RWPE2 (cell line): ENCODE results near the gene PDZRN4.

Experiments used
- ATAC-seq: fragments of 200-7000 bp; cut with Tn5 transposase; 3 replicates; pipeline ENCODE4 v1.9.1; 2021; ENCODE audit warnings: low read depth
- DNase-seq: peaks from one replicate; pipeline ENCODE4 v3.0.0-alpha.2; 2020; ENCODE audit warnings: low spot score
- H3K27ac ChIP-seq: fragments of 450-650 bp; 2 replicates; pipeline ENCODE4 v1.5.1; 2017; ENCODE audit warnings: mild to moderate bottlenecking; ENCODE audit not compliant: poor library complexity, severe bottlenecking
- H3K27me3 ChIP-seq: fragments of 250-450 bp; sonication (Bioruptor Pico); 2 replicates; pipeline ENCODE4 v1.5.1; 2021; ENCODE audit warnings: mild to moderate bottlenecking, moderate library complexity; ENCODE audit not compliant: insufficient read depth, poor library complexity, severe bottlenecking
- H3K36me3 ChIP-seq: fragments of 250-450 bp; sonication (Bioruptor Pico); 2 replicates; pipeline ENCODE4 v1.5.1; 2020; ENCODE audit warnings: low read depth, mild to moderate bottlenecking, moderate library complexity
- H3K4me1 ChIP-seq: fragments of 250-450 bp; sonication (Bioruptor Pico); 2 replicates; pipeline ENCODE4 v1.5.1; 2021; ENCODE audit warnings: mild to moderate bottlenecking, moderate library complexity; ENCODE audit not compliant: insufficient read depth, poor library complexity, severe bottlenecking
- H3K4me3 ChIP-seq: fragments of 250-450 bp; sonication (Bioruptor Pico); 2 replicates; pipeline ENCODE4 v1.5.1; 2021; ENCODE audit warnings: mild to moderate bottlenecking, moderate library complexity; ENCODE audit not compliant: severe bottlenecking
- H3K9me3 ChIP-seq: fragments of 250-450 bp; sonication (Bioruptor Pico); 2 replicates; pipeline ENCODE4 v1.5.1; 2021; ENCODE audit warnings: mild to moderate bottlenecking, moderate library complexity; ENCODE audit not compliant: severe bottlenecking
- TF ChIP-seq, protein P1 (sequence below): fragments of 450-650 bp; IDR thresholded peaks from one replicate; pipeline ENCODE4 v1.5.1; 2017; ENCODE audit warnings: mild to moderate bottlenecking, moderate library complexity; ENCODE audit not compliant: poor library complexity, severe bottlenecking

Gene PDZRN4

DNA sequence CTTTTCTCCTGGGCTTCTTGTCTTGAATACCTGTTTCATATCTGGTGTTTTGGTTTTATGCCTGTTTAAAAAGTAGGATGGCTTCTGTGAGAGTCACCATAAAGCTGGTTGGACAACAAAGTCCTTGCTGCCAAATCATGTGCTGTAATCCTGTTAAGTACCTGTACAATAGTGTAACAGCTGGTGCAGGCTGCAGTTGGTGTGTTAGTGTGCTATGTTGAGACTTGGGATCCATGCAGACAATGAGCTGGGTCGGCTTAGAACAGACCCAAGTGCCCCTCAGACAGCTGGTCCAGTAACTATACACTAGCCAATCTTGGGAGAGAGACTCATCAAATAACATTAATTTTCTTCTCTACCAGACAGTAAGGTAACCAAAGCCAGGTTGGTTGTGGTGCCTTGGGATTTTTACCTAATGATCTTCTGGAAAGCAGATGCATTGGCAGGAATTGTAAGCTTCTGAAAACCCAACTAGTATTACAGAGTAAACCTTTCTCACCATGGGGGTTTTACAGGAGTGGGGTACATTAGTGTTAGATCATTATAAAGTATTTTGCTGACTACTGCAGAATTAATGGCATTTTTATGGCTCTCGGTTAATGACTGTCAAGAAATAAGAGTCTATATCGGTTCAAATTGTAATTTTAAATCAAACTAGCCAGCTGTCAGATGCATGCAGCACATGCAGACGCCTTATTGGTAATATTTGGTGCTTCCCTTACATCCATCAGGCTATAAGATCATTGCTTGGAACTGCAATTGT, 231.2 kb downstream of the PDZRN4 start:
- ATAC-seq (no peak), DNase-seq (no peak)
- Histone ChIP-seq H3K4me3 (no peak overlapping the region), H3K27ac (no peak overlapping the region), H3K27me3 (peaks cover 4% of the 10 kb centered on the region), H3K4me1 (no peaks in the 10 kb centered on the region), H3K9me3 (no peaks in the 10 kb centered on the region), H3K36me3 (no peaks in the 10 kb centered on the region)
- TF ChIP-seq, protein P1, sequence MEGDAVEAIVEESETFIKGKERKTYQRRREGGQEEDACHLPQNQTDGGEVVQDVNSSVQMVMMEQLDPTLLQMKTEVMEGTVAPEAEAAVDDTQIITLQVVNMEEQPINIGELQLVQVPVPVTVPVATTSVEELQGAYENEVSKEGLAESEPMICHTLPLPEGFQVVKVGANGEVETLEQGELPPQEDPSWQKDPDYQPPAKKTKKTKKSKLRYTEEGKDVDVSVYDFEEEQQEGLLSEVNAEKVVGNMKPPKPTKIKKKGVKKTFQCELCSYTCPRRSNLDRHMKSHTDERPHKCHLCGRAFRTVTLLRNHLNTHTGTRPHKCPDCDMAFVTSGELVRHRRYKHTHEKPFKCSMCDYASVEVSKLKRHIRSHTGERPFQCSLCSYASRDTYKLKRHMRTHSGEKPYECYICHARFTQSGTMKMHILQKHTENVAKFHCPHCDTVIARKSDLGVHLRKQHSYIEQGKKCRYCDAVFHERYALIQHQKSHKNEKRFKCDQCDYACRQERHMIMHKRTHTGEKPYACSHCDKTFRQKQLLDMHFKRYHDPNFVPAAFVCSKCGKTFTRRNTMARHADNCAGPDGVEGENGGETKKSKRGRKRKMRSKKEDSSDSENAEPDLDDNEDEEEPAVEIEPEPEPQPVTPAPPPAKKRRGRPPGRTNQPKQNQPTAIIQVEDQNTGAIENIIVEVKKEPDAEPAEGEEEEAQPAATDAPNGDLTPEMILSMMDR, result no peak

- no peak for ATAC-seq
- Histone ChIP-seq H3K27me3 (no peaks in the 10 kb centered on the region), H3K9me3 (no peaks in the 10 kb centered on the region), H3K4me1 (no peaks in the 10 kb centered on the region), H3K4me3 (no peak overlapping the region), H3K36me3 (no peaks in the 10 kb centered on the region), H3K27ac (no peak overlapping the region)
- TF ChIP-seq, protein P1, result no peak
- no peak for DNase-seq
Observed at GRCh38 chr12:41424651-41425050, 236.5 kb downstream of the PDZRN4 start.

DNA sequence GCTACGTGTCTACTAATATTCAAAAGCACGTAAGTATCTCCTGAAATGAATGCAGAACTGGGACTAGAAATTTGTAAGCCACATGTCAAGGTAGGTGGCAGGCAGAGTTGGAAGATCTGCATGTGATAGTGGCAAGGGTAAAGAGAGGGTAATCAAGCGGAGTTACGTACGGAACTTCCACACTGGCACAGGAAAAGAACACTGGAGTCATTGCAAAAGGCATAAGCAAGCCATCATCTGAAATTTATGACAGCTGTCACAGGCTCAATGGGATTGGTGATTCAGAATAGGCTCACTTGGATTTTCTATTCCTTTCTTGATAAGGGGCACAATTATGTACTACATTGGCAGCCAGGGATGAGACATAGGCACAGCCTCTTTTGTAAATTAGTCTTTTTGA, 245.3 kb downstream of the PDZRN4 start:
- Histone ChIP-seq H3K27ac (no peak overlapping the region), H3K4me3 (no peak overlapping the region), H3K27me3 (no peaks in the 10 kb centered on the region), H3K36me3 (no peaks in the 10 kb centered on the region), H3K4me1 (no peaks in the 10 kb centered on the region), H3K9me3 (no peaks in the 10 kb centered on the region)
- DNase-seq (no peak), ATAC-seq (no peak)
- TF ChIP-seq, protein P1, result no peak

GRCh38 chr12:41436076-41436475, 248.0 kb downstream of the PDZRN4 start:
- no peaks in the 10 kb centered on the region for H3K9me3 ChIP-seq
- no peaks in the 10 kb centered on the region for H3K27me3 ChIP-seq
- ATAC-seq (no peak), DNase-seq (no peak)
- H3K4me1 ChIP-seq, result no peaks in the 10 kb centered on the region
- no peak overlapping the region for H3K27ac ChIP-seq
- TF ChIP-seq, protein P1, result no peak
- no peaks in the 10 kb centered on the region for H3K36me3 ChIP-seq
- no peak overlapping the region for H3K4me3 ChIP-seq

DNA sequence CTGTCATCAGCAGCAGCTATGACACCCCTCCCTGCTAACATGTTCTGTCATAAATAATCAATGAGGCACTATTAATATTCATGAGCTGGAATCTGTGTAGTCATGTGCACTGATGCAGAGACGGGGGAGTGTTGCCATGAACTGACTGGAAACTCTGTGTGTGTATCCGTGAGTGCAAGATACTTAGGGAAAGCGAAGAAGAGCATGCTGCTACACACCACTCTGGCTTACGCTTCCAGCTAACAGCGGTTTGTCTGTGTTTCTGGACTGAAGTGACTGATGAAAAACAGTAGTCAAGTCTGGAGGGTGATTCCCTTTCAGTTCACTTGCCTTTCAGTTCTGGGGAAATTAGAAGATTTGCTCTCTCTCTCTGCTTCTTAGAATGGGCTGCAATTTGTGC, 249.4 kb downstream of the PDZRN4 start:
- no peak overlapping the region for H3K27ac ChIP-seq
- no peaks in the 10 kb centered on the region for H3K27me3 ChIP-seq
- TF ChIP-seq, protein P1, result no peak
- no peaks in the 10 kb centered on the region for H3K36me3 ChIP-seq
- no peak overlapping the region for H3K4me3 ChIP-seq
- H3K9me3 ChIP-seq, result no peaks in the 10 kb centered on the region
- H3K4me1 ChIP-seq, result no peaks in the 10 kb centered on the region
- ATAC-seq (no peak), DNase-seq (no peak)
